ENCODE data around the gene MGLL. TPM values are rescaled to one million over a fixed set of nuclear protein-coding genes. Genes with fewer than 3 reads are reported as not detected.
A peak's percentile ranks its signal among the peaks of the same experiment; 100 is the strongest.

MGLL gene
- total and polyA plus RNA-seq, 8 donors: 3.3 to 11.4 (median 6.6) TPM

DNA sequence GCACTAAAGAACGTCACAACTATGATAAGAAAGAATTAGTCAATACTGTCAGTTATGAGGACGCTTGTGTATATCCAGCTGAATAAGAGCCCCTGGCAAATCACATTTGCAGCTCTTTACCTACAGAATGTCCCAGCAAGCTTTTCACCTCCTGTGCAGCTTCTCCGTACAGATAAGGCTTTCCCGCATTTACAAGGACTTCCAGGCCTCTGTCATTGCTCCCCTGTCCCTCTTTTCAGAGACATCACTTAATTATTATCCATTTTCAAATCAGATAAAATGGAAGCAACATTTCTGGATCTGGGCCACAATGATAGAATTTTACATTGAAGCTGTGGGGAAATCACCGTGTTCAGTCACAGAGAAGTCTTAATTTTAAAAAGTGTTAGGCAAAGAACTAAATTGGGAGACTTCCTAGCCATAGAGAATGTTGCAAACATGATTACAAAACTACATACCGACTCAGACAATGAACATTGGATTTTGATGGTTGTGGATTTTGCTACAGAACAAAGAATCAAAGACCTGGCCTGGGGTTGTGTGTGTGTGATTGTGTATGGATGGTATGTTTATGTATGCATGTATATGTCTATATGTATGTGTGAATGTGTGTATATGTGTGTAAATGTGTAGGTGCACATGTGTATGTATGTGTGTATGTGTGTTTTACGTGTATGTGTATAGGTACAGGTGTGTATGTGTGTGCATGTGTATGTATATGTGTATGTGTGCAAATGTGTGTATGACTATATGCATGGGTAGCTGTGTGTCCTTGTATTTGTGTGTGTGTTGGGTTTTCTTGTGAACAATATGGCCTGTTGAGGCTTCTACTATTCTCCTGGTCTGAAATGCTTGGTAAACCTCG is 41.5 kb downstream of the MGLL start:
- FAIRE-seq (no peak), ATAC-seq (no peak), DNase-seq (no peak)
- Histone ChIP-seq H3K9me3 (no peaks in the 10 kb centered on the region), H3K36me3 (no peaks in the 10 kb centered on the region), H3K27ac (no peak overlapping the region), H3K27me3 (no peaks in the 10 kb centered on the region), H3K4me1 (peaks cover 0 to 10% (median 0%) of the 10 kb centered on the region in 3 donors), H3K4me3 (no peak overlapping the region)
- no peak for TF ChIP-seq CTCF (IDR thresholded peaks at IDR 0.05)
- intact Hi-C loops (cut with DNase I): no loop called here
- 55 to 72% methylated on average over 8 of the region's 8 CpGs for WGBS, 2 donors

DNA sequence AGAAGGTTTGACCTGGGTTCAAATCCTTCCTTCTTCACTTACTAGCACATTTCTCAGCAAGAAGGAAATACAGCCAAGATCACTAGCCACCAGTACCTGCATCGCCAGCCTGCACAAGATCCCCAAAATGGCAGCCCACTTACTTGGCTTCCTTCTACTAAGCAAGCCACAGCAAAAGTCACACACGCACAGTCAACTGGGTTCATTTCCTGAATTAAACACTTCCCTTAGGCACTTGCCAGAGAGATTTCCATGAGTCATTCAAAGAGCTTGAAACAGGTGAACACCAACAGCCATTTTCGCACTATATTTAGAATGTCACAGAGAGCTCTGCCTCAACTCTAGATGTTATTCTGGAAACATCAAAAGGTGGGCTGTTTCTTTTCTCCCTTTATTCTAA is 42.6 kb downstream of the MGLL start:
- no peaks in the 10 kb centered on the region for H3K9me3 ChIP-seq
- peaks cover 0 to 10% (median 0%) of the 10 kb centered on the region in 3 donors for H3K4me1 ChIP-seq
- ATAC-seq: peak; percentile 45 to 80 (median 64)
- TF ChIP-seq CTCF (IDR thresholded peaks at IDR 0.05): no peak
- no peaks in the 10 kb centered on the region for H3K36me3 ChIP-seq
- 71 to 81% methylated on average over 3 of the region's 3 CpGs for WGBS, 2 donors
- intact Hi-C loops (cut with DNase I): no loop called here
- H3K27me3 ChIP-seq: no peaks in the 10 kb centered on the region
- no peak overlapping the region for H3K4me3 ChIP-seq
- no peak overlapping the region for H3K27ac ChIP-seq
- DNase-seq: peak in 2 of 6 donors; percentile 12 to 23
- no peak for FAIRE-seq

GRCh38 chr3:127777921-127778656 is 44.2 kb downstream of the MGLL start:
- Histone ChIP-seq H3K36me3 (no peaks in the 10 kb centered on the region), H3K27me3 (no peaks in the 10 kb centered on the region), H3K4me3 (no peak overlapping the region), H3K9me3 (no peaks in the 10 kb centered on the region), H3K4me1 (peaks cover 0 to 10% (median 0%) of the 10 kb centered on the region in 3 donors), H3K27ac (no peak overlapping the region)
- no peak for TF ChIP-seq CTCF (IDR thresholded peaks at IDR 0.05)
- no peak for FAIRE-seq
- WGBS, 2 donors: 89 to 94% methylated on average over 11 of the region's 11 CpGs
- ATAC-seq: no peak
- intact Hi-C loops (cut with DNase I): no loop called here
- DNase-seq: peak in 1 of 6 donors; percentile 25

DNA sequence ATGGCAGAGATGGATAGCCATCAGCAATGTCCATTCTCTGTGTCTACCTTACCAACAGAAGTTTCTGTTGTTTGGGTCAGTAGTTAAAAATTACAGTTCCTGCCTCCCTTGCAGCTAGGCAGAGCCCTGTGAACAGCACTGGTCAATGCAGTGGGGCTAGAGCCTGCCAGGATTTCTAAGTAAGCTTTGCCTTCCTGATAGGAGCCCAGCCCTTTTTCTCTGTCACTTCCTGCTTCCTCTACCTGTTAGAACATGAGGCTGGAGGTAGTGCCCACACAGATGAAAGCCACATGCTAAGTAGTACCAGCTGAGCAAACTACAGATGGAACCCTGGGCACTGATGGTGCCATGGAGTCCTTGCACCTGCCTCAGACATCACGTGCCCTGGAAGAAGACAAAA is 45.0 kb downstream of the MGLL start:
- Histone ChIP-seq H3K27ac (no peak overlapping the region), H3K27me3 (no peaks in the 10 kb centered on the region), H3K36me3 (no peaks in the 10 kb centered on the region), H3K4me1 (peaks cover 0 to 10% (median 0%) of the 10 kb centered on the region in 3 donors), H3K9me3 (no peaks in the 10 kb centered on the region), H3K4me3 (no peak overlapping the region)
- no peak for TF ChIP-seq CTCF (IDR thresholded peaks at IDR 0.05)
- no peak for FAIRE-seq
- no peak for ATAC-seq
- 94 to 96% methylated on average over 1 of the region's 1 CpG for WGBS, 2 donors
- no peak for DNase-seq
- intact Hi-C loops (cut with DNase I): no loop called here

Data from pancreas (tissue), 10 donors.